RWPE1 (cell line): ENCODE measurements around the gene ESPN.
A peak's percentile ranks its signal among the peaks of the same experiment; 100 is the strongest.

Experiments
- CTCF ChIA-PET: fragments of 350-600 bp; sonication (Branson Sonifier 250); formaldehyde crosslinking; extraction: SDS; loops from one replicate; lab custom pipeline; 2021; lab: Yijun Ruan, JAX
- POLR2A ChIA-PET: fragments of 400-600 bp; formaldehyde crosslinking; extraction: SDS; loops from one replicate; lab custom pipeline; 2020; ENCODE audit warnings: antibody characterized with exemption; ENCODE audit not compliant: low non-redundant PET; lab: Yijun Ruan, JAX
- DNase-seq: peaks from one replicate; pipeline ENCODE4 v3.0.0; 2012; ENCODE audit warnings: low spot score
- H3K27ac ChIP-seq: fragments of 450-650 bp; 2 replicates; pipeline ENCODE4 v1.5.1; 2017
- CTCF ChIP-seq: fragments of 450-650 bp; conservative IDR thresholded peaks from 2 replicates; pipeline ENCODE4 v1.5.1; 2017; ENCODE audit warnings: low read depth, mild to moderate bottlenecking

The ESPN gene

GRCh38 chr1:6414881-6415626 is 9.5 kb upstream of the ESPN start:
- DNase-seq: no peak
- no peak for TF ChIP-seq CTCF
- H3K27ac ChIP-seq: peak overlapping the region; percentile 97
- ChIA-PET CTCF (interaction anchor here (0.6 to 1.6 kb wide), 6 partner anchors 8 to 77 kb away, joined by 3 to 10 read pairs (median 6); partner anchors contain the start of gene PLEKHG5), POLR2A (interaction anchor here (0.5 to 0.7 kb wide), 3 partner anchors 12 to 45 kb away, joined by 3 read pairs; no protein-coding TSS in a partner anchor)

- ChIA-PET CTCF (no interaction called here), POLR2A (interaction anchor here (0.5 kb wide), 1 partner anchor 163 kb away, joined by 3 read pairs; the partner anchor contains the start of gene ZBTB48)
- no peak for DNase-seq
- peak overlapping the region; percentile 97 for H3K27ac ChIP-seq
- no peak for TF ChIP-seq CTCF
Observed at GRCh38 chr1:6416295-6416656, 8.3 kb upstream of the ESPN start.

- TF ChIP-seq CTCF: no peak
- peak overlapping the region; percentile 97 for H3K27ac ChIP-seq
- no peak for DNase-seq
- ChIA-PET CTCF (no interaction called here), POLR2A (interaction anchor here (0.5 kb wide), 1 partner anchor 163 kb away, joined by 3 read pairs; the partner anchor contains the start of gene ZBTB48)
Observed at GRCh38 chr1:6416906-6417305, 7.7 kb upstream of the ESPN start.

- H3K27ac ChIP-seq: peak overlapping the region; percentile 97; the same call in 1 of the 2 replicates
- DNase-seq: no peak
- no peak for TF ChIP-seq CTCF
- ChIA-PET CTCF (interaction anchor here (0.6 to 6.8 kb wide), 3 partner anchors 21 to 71 kb away, joined by 3 to 85 read pairs (median 4); no protein-coding TSS in a partner anchor), POLR2A (no interaction called here)
Observed at GRCh38 chr1:6417961-6418667, 6.5 kb upstream of the ESPN start.

GRCh38 chr1:6418668-6419396 is 5.7 kb upstream of the ESPN start:
- no peak for DNase-seq
- peak overlapping the region; percentile 66 for H3K27ac ChIP-seq
- ChIA-PET CTCF (interaction anchor here (0.6 to 6.8 kb wide), 3 partner anchors 20 to 71 kb away, joined by 3 to 85 read pairs (median 9); no protein-coding TSS in a partner anchor), POLR2A (interaction anchor here (0.5 kb wide), 1 partner anchor 10 kb away, joined by 3 read pairs; no protein-coding TSS in a partner anchor)
- TF ChIP-seq CTCF: no peak
